Kidney tubule cell (primary cell): Measurements from ENCODE around the gene AMIGO2.
"Not testable (repeated sequence)": the region's sequence is repeated elsewhere in the genome, so short reads cannot be mapped to it uniquely, and the experiment has no call there.

Source experiments
- DNase-seq: peaks from one replicate; pipeline ENCODE4 v3.0.0-alpha.2; 2018; ENCODE audit warnings: low spot score

AMIGO2 gene

GRCh38 chr12:47074757-47075156 is 5.0 kb downstream of the AMIGO2 start:
- DNase-seq = no peak

- DNase-seq = no peak
Measured at GRCh38 chr12:47073951-47074350, 5.8 kb downstream of the AMIGO2 start.

GRCh38 chr12:47071241-47071852 is 8.4 kb downstream of the AMIGO2 start:
- peak; percentile 50 for DNase-seq

- DNase-seq = no peak
Measured at GRCh38 chr12:47070310-47070709, 9.4 kb downstream of the AMIGO2 start.

GRCh38 chr12:47068539-47068938 is 11.2 kb downstream of the AMIGO2 start:
- DNase-seq = no peak

- no peak for DNase-seq
Measured at GRCh38 chr12:47067771-47068431, 11.9 kb downstream of the AMIGO2 start.

- no peak for DNase-seq
Measured at GRCh38 chr12:47067176-47067575, 12.6 kb downstream of the AMIGO2 start.

GRCh38 chr12:47066278-47067025 is 13.3 kb downstream of the AMIGO2 start:
- DNase-seq = no peak

- DNase-seq = no peak
Measured at GRCh38 chr12:47065546-47065945, 14.2 kb downstream of the AMIGO2 start.

- not testable (repeated sequence) for DNase-seq
Measured at GRCh38 chr12:47058640-47059039, 21.1 kb downstream of the AMIGO2 start.

GRCh38 chr12:47056944-47057343 is 22.8 kb downstream of the AMIGO2 start:
- DNase-seq = not testable (repeated sequence)

GRCh38 chr12:47055856-47056255 is 23.9 kb downstream of the AMIGO2 start:
- not testable (repeated sequence) for DNase-seq

- DNase-seq = no peak
Measured at GRCh38 chr12:47054659-47055058, 25.1 kb downstream of the AMIGO2 start.

GRCh38 chr12:47053961-47054360 is 25.8 kb downstream of the AMIGO2 start:
- DNase-seq = no peak

- no peak for DNase-seq
Measured at GRCh38 chr12:47052274-47052673, 27.5 kb downstream of the AMIGO2 start.

GRCh38 chr12:47051291-47051690 is 28.5 kb downstream of the AMIGO2 start:
- not testable (repeated sequence) for DNase-seq

- peak; percentile 59 for DNase-seq
Measured at GRCh38 chr12:47048541-47048940, 31.2 kb downstream of the AMIGO2 start.

- no peak for DNase-seq
Measured at GRCh38 chr12:47041327-47041726, 38.4 kb downstream of the AMIGO2 start.

- peak; percentile 28 for DNase-seq
Measured at GRCh38 chr12:47039756-47040155, 40.0 kb downstream of the AMIGO2 start.

GRCh38 chr12:47039079-47039478 is 40.7 kb downstream of the AMIGO2 start:
- DNase-seq = peak; percentile 25

- peak; percentile 99 for DNase-seq
Measured at GRCh38 chr12:47038270-47038748, 41.5 kb downstream of the AMIGO2 start.

- DNase-seq = peak; percentile 26
Measured at GRCh38 chr12:47035484-47035883, 44.3 kb downstream of the AMIGO2 start.

GRCh38 chr12:47034661-47035060 is 45.1 kb downstream of the AMIGO2 start:
- no peak for DNase-seq
